Ovary (tissue), 3 donors: Measurements from ENCODE around the gene TCP11L1.

Source experiments
- EP300 ChIP-seq: sonication (generic); formaldehyde crosslinking; IDR thresholded peaks from one replicate; pipeline ENCODE4 v1.6.1; 2017; ENCODE audit warnings: antibody characterized with exemption
- TF ChIP-seq, protein P1 (sequence below), 3 donors: fragments of 450-650 bp in 2 of 3; fragments of 200-600 bp in 1 of 3; IDR thresholded peaks; one replicate each; pipeline versions ENCODE4 v1.5.1 to v1.8.0; 2016 to 2022; ENCODE audit warnings: antibody characterized with exemption in 3 of 3, mild to moderate bottlenecking in 1 of 3
- donor health status: DM: no; HTN: no; CAD: no.

- TF ChIP-seq, protein P1, sequence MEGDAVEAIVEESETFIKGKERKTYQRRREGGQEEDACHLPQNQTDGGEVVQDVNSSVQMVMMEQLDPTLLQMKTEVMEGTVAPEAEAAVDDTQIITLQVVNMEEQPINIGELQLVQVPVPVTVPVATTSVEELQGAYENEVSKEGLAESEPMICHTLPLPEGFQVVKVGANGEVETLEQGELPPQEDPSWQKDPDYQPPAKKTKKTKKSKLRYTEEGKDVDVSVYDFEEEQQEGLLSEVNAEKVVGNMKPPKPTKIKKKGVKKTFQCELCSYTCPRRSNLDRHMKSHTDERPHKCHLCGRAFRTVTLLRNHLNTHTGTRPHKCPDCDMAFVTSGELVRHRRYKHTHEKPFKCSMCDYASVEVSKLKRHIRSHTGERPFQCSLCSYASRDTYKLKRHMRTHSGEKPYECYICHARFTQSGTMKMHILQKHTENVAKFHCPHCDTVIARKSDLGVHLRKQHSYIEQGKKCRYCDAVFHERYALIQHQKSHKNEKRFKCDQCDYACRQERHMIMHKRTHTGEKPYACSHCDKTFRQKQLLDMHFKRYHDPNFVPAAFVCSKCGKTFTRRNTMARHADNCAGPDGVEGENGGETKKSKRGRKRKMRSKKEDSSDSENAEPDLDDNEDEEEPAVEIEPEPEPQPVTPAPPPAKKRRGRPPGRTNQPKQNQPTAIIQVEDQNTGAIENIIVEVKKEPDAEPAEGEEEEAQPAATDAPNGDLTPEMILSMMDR (IDR thresholded peaks at IDR 0.05) = no peak
- TF ChIP-seq EP300 = no peak
These were observed 4.0 kb downstream of the TCP11L1 start for GRCh38 chr11:33043221-33043830.
